HPDE6-E6E7 (cell line): ENCODE results near the gene ZCCHC2.

ENCODE experiments used
- DNase-seq: peaks from one replicate; pipeline ENCODE4 v3.0.0; 2011; ENCODE audit warnings: missing footprints; ENCODE audit errors: extremely low spot score

Gene ZCCHC2

DNA sequence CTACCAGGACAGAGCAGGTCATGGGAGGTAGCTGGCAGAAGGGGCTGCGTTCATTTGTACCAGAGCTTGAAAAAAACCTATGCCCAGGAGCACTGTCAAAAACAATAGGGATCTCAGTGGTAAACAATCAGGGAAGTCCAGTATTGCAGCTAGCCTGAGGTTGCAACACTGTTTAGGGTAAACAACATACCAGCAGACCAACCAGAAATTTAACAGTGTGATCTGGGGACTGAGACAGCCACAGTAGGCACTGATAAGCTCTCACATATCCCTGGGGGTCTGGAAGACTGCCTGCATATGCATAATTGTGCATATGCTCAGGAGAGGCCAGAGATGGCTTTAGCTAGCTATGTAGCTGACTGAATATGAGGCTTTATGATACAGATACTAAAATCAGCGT, 12.0 kb upstream of the ZCCHC2 start:
- no peak for DNase-seq

DNA sequence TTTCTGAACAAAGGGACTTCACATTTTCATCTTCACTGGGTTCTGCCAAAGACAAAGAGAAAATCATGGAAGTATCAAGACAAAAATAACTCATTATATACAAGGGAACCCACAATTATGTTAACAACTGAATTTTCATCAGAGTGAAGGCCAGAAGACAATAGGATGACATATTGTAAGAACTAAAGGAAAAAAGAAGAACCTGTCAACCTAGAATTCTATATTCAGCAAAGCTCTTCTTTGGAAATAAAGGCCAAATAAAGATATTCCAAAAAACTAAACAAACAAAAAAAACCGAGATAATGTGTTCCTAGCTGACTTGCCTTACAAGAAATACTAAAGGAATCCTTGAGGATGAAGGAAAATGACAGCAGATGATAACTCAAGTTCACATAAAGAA, 10.3 kb upstream of the ZCCHC2 start:
- no peak for DNase-seq

DNA sequence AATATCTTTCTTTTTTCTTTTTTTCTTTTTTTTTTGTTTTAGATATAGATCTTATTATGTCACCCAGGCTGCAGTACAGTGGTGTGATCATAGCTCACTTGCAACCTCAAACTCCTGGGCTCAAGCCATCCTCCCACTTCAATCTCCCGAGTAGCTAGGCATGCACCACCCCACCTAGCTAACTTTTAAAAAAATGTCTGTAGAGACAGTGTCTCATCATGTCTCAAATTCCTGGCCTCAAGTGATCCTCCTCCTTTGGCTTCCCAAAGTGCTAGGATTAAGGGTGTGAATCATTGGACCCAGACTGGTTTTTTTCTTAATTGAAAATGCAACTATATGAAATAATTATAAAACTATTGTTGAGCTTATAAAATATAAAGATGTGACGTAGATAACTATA, 9.8 kb upstream of the ZCCHC2 start:
- DNase-seq, result no peak

DNA sequence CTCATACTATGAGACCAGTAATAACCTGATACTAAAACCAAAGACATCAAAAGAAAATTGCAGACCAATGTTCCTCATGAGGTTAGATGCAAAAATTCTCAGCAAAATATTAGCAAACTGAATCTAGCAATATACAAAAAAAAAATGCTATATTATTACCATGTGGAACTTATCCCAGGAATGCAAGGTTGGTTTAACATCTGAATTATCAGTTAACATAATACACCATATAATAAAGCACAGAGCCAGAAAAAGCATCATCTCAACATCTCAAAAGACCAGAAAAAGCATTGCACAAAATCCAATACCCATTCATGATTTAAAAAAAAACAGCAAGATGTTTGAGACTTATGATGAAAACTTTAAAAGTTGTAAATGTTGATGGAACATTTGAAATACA, 8.3 kb upstream of the ZCCHC2 start:
- no peak for DNase-seq

DNA sequence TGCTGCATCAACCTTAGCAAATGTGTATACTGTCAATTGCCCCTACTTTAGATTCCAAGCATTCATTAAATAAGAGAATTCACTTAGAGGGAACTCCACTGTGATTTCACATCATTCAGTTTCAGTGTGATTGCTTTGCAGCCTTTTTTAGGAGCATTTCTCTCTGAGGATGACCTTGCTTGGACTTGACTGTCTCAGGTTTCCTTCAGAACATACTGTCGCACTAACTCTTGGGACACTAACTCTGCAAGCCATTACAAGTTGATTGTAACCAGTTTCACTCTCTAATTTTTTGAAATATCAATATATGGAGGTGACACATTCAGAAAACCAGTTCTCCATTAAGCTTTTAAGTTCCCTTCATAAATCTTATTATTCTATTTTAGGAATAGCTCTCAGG, 6.6 kb upstream of the ZCCHC2 start:
- no peak for DNase-seq

DNA sequence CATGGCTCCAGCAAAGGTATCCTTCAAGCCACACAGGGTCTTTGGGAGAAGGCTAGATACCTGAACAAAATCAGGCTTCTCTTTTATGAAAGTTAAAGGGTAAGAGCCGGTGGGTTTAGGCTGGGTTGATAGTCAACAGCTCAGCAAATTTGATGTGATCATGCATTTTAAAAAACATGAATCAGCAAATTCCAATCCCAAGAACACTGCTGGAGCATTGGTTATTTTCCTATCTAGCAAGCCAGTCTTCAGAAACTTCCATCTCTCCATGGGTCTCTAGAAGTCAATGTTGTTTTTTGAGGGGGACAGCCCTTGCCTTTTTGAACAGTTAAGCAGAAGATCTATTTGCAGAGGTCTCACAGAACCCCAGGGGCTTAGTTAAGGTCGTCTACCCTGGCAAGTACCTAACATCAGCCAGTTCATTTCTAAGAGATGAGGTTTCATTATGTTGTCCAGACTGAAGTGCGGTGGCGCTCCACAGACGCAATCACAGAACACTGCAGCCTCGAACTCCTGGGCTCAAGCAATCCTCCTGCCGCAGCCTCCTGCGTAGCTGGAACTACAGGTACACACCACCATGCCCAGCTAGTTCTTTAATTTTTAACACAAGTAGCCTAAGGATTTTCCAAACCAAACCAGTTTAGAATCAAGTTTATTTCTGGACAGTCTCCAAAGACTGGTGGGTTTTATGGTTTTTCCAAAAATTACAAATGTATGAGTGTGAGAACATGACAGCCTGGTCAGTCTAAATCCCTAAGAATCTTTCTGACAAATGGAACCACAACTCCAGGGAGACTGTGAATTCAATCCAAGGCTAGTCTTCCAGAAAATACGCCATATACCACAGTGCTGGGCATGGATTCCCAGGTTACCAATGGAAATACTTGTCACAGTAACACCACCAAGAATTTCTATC, 4.1 kb upstream of the ZCCHC2 start:
- no peak for DNase-seq

DNA sequence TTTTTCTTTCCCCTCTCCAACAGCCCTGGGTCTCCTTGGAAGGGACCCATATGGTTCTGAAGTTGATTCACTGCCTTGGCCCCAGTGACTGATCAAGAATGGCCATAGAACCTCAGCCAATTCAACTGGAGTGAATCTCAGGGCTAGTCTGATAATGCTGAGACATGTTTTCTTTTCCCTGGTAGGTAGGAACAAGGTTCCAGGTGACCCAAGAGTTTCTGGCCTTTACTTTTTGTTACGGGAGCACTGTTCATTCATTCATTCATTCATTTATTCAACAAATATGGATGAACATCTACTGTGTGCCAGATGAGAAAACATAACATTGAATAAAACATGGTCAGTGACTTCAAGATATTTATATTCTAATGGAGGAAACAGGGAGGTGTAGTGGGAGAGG, 3.1 kb upstream of the ZCCHC2 start:
- DNase-seq, result no peak

DNA sequence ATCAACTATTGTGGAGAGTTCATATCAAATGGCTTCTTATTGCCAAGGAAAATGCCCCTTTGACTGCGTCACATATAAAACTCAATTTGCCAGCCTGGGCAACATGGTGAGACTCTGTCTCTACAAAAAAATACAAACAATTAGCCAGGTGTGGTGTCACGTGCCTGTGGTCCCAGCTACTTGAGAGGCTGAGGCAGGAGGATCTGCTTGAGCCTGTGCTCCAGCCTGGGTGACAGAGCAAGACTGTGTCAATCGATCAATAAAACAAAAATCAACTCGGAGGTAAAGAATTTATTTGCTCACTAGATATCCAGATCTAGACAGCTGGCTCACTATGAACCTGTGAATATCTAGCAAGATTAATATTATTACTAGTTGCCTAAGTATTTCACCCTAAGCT, 1.7 kb upstream of the ZCCHC2 start:
- no peak for DNase-seq

DNA sequence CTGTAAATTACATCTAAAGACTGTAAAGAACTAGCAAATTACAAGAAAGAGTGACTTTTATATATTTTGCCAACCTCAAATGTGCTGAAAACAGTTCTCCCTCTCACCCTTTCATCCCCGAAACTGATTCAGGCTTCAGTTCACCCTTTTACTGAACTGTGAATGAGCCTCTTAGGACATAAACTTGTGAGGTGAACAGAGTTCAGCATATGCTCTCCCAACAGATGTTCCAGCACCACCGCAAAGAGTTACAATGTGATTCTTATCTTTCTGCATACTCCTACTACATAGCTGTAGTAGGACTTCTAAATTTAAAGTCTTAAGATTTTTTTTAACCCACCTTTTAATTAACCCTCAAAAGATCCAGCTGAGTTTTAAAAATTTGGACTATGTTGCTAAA, 1.2 kb upstream of the ZCCHC2 start:
- no peak for DNase-seq

DNA sequence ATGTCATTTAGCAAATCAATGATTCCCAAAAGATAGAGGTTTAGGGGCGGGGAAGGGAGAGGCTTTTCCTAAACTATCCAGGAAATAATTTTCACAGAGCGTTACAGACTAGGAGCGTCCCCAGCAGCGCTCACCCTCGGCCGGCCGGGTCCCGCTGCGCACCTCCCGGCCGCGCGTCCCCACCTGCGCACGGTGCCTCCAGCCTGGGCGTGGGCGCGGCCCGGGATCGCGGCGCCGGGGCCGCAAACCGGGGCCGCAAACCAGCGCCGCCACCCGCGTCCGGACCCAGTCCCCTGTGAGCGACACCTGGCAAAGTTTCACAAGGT, 684 bp upstream of the ZCCHC2 start:
- peak; percentile 13 for DNase-seq

DNA sequence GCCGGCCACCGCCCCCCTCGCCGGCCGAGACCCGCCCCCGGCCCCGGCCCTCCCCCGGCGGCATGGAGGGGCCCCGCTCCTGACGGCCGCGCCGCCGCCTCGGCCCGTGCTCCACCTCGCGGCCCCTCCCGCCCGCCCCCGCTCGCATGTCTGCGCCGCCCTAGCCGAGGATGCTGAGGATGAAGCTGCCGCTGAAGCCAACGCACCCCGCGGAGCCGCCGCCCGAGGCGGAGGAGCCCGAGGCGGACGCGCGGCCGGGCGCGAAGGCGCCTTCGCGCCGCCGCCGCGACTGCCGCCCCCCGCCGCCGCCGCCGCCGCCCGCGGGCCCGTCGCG, 397 bp downstream of the ZCCHC2 start:
- no peak for DNase-seq

DNA sequence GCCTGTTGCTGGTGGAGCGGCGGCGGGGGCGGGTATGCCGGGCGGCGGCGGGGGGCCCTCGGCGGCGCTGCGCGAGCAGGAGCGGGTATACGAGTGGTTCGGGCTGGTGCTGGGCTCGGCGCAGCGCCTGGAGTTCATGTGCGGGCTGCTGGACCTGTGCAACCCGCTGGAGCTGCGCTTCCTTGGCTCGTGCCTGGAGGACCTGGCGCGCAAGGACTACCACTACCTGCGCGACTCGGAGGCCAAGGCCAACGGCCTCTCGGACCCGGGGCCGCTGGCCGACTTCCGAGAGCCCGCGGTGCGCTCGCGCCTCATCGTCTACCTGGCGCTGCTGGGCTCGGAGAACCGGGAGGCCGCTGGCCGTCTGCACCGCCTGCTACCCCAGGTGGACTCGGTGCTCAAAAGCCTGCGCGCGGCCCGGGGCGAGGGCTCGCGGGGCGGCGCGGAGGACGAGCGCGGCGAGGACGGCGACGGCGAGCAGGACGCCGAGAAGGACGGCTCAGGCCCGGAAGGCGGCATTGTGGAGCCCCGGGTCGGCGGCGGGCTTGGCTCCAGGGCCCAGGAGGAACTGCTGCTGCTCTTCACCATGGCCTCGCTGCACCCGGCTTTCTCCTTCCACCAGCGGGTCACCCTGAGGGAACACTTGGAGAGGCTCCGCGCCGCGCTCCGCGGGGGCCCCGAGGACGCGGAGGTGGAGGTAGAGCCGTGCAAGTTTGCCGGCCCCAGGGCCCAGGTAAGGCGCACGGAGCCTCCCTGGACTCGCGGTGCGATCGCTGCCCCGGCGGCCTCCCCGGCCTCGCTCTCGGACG, 1.0 kb downstream of the ZCCHC2 start:
- DNase-seq, result peak; percentile 20

DNA sequence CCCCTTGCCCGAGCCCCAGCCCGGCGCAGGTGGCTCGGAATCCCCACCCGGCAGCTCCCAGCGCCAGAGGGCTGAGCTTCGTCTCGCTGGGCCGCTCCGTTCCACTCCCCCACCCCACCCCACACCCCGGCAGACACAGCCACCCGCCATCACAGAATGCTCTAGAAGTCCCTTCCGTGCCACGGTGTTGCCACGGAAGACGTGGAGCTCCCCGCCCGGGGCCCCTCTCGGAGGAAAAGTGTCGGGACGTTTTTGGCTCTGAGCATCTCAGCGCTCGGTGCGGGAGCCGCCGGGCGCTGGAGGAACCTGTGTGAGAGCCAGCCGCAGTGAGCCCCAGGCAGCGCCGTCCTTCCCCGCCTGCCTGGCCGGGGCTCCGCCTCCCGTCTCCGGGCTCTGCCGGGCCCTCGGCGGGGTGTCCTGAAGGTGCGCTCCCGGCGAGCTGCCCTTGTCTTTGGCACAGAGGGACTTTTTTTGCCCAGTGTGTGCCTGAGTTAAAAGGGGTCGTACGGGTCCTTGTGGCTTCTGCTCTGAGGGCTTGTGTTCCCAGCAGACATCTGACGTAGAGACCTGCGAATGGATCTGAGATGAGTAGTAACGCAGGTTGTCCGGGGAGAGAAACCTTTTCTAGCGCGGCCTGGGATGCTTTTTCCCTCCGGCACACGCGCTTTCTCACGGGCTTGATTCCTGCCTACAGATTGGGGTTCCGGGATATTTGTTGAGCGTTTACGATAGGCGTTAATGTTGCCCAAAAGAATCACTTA, 1.8 kb downstream of the ZCCHC2 start:
- DNase-seq, result peak; percentile 25

DNA sequence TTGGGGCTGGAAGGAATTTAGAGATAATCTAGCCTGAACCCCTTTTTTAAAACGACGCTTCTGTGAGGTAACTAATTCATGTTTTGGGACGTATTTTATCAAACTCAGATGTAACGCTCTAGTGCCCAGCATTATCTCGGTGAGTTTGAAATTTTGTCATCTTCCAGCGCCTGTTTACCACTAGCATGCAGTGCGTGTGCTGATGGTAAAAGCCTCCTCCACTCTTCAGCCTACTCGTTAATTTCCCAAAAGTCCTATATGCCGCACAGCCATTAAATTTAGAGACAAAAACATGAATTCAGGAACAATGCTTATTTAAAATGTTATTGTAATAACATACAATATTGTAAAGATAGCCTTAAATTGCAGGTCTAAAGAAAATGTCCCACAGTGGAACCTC, 2.8 kb downstream of the ZCCHC2 start:
- no peak for DNase-seq

DNA sequence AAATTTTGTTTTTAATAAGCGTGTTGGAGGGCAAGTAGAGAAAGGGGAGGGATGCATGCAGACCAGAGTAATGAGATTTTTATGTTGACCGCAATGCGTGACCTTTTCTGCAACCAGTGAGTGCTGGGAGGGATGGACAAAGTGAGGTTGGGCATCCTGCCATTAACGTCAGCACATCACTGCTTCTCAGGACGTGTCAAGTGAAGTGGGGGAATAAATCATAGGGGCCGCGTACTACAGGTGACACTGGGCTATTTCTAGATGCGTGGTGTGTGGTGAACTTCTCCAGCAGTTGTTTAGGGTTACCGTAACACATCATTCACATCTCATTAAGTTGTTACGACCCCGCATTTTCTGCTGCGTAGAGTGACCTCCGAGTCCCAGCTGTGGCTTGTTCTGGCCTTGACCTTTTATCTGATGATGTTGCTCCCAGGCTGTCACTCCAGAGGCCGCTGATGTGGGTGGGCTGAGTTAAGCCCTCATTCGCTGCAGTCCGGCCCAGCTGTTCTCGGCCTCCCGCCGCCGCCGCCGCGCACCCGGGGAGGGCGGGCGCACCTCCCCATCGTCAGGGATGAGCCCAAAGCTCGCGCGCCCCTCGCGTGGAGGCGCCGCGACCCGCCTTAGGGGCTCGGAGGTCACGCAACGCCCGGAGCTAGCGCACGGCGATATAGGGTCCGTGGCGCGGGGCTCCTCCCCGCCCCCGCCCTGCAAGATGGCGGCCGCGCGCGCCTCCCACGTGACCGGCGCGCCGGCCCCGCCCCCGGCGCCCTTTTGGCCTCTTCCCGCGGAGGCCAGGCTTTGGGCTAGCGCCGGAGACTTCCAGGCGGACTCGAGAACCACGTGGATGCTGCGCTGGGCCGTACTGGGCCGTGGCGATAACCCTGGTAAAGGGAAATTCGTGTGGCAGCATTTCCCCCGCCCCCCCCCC, 3.5 kb downstream of the ZCCHC2 start:
- DNase-seq, result peak; percentile 32

DNA sequence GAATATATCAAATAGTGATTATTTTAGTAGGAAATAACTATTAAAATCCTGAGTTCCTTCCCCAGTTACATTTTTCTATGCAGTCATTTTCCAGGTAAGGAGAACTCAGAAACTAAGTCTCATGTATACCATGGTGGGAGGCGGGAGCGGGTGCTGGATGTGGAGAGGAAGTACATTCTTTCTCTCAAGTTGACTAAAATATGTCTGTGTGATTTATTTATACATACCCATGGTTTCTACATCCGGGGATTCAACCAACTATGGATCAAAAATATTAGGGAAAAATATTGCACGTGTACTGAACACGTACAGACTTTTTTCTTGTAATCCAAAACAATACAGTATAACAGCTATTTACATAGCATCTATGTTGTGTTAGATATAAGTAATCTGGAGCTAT, 6.8 kb downstream of the ZCCHC2 start:
- DNase-seq, result no peak

DNA sequence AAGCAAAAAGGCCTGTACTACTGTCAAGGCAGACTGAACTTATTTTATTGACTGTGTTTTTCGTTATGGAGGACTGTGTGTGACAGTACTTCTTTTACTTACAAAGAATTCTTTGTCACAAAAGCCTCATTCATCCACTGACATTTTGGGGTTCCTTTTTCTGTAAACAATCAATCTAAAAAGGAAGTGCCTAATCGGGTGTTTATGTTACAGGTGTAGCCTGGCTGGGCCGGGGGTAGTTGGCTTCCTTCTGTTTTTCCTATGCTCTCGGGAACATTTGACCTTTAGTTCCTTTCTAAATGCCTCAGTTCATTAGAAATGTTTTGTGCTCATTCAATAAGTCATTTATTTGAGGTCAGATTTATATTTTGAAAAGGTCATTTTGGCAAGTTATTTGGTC, 8.3 kb downstream of the ZCCHC2 start:
- DNase-seq, result no peak

DNA sequence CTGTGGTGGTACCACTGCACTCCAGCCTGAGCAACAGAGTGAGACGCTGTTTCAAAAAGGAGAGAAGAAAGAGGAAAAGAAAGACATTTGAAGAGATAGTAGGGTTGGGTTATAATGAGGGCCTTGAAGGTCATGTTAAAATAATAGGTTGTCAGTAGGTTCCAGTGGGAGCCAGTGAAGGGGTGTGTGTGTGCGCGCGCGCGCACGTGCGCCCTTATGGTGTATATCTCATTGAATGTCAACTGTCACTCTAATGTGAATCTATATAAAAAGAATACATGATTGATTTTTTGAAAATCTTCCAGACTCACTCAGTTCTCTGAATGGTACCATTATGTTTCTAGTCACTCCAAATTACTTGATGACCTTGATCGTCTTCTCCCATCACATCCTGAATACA, 9.1 kb downstream of the ZCCHC2 start:
- DNase-seq, result no peak

DNA sequence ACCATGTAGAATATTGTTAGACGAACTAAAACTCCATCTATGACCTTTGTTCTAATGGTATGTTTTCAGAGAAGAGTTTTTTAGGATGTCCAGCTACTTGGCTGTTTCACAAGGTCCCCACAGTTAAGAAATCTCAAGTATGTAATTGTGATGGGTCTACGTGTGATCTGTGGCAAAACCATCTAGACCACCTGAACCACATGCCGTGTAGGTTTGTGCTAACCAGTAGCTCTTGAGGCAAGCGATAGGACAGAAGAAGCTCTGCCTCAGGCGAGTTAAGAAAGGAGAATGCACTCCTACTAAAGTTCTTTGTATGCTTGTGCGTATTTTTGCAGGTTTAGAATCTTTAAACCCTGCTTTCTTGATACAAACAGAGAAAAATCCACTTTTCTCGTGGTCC, 13.2 kb downstream of the ZCCHC2 start:
- DNase-seq, result no peak

DNA sequence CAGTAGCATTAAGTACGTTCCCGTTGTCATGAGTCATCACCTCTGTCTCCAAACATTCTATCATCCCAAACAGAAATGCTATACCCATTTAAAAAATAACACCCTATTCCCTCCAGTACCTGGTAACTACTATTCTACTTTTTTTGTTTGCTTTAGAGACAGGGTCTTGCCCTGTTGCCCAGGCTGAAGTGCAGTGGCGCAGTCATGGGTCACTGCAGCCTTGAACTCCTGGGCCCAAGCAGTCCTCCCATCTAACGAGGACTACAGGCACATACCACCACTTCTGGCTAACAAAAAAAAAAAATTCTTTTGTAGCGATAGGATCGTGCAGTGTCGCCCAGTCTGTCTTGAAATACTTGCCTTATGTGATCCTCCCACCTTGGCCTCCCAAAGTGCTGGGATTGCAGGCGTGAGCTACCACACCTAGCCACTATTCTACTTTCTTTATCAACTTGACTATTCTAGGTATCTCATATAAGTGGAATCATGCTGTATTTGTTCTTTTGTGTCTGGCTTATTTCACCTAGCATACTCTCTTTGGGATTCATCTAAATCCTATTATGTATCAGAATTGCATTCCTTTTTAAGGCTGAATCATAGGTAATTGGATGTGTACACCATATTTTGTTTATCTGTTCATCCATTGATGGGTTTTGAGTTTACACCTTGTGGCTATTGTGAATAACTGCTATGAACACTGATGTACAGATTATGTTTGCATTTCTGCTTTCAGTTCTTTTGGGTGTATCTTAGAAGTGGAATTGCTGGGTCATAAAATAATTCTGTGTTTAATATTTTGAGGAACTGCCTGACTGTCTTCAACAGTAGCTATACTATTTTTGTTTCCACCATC, 14.4 kb downstream of the ZCCHC2 start:
- DNase-seq, result no peak

DNA sequence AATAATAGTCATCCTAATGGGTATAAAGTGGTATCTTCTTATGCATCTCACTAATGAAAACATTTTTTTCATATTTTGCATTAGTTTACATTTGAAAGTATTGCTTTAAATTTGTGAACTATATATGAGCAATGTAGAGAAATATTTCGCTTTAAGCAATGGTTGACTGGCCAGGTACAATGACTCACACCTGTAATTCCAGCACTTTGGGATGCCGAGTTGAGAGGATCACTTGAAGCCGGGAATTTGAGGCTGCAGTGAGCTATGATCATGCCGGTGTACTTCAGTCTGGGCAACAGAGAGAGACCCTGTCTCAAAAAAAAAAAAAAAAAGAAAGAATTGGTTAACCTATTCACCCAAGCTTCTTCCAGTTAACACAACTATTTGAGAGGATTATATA, 15.1 kb downstream of the ZCCHC2 start:
- no peak for DNase-seq
